ENCODE data around the gene ZC3H18.

GRCh38 chr16:88643644-88643932, 73.4 kb downstream of the ZC3H18 start:
- TF ChIP-seq CTCF (IDR thresholded peaks at IDR 0.05; ENCODE audit: low read depth, low read length, poor library complexity, severe bottlenecking) (no peak), EZH2phosphoT487 (IDR thresholded peaks at IDR 0.05; ENCODE audit: borderline replicate concordance, low read length) (no peak)
